H9 (cell line): ENCODE results near the gene DOCK11. TPM values are rescaled to one million over a fixed set of nuclear protein-coding genes. Genes with fewer than 3 reads are reported as not detected.
"Not testable (repeated sequence)": the region's sequence is repeated elsewhere in the genome, so short reads cannot be mapped to it uniquely, and the experiment has no call there.

Source experiments
- DNase-seq: peaks from one replicate; pipeline ENCODE4 v3.0.0-alpha.2; 2017
- H2AFZ ChIP-seq: one replicate; pipeline ENCODE4 v1.6.1; 2013; ENCODE audit warnings: mild to moderate bottlenecking, low read length, control low read depth, moderate library complexity
- H2AK5ac ChIP-seq: 2 replicates; pipeline ENCODE4 v1.6.1; 2013; ENCODE audit warnings: low read length, control low read depth, mixed read lengths; ENCODE audit not compliant: insufficient read length
- H2BK120ac ChIP-seq: one replicate; pipeline ENCODE4 v1.6.1; 2013; ENCODE audit warnings: low read depth, mild to moderate bottlenecking, low read length, control low read depth, inconsistent platforms; ENCODE audit not compliant: poor library complexity, severe bottlenecking
- H2BK12ac ChIP-seq: 2 replicates; pipeline ENCODE4 v1.6.1; 2013; ENCODE audit warnings: low read length, control low read depth, mixed read lengths, low read depth; ENCODE audit not compliant: insufficient read length
- H2BK15ac ChIP-seq: 2 replicates; pipeline ENCODE4 v1.6.1; 2013; ENCODE audit warnings: low read depth, low read length, control low read depth
- H2BK20ac ChIP-seq: one replicate; pipeline ENCODE4 v1.6.1; 2013; ENCODE audit warnings: low read depth, mild to moderate bottlenecking, low read length, control low read depth, inconsistent platforms; ENCODE audit not compliant: poor library complexity, severe bottlenecking
- H2BK5ac ChIP-seq: 2 replicates; pipeline ENCODE4 v1.6.1; 2013; ENCODE audit warnings: low read length, control low read depth, mixed read lengths; ENCODE audit not compliant: insufficient read length
- H3K14ac ChIP-seq: 2 replicates; pipeline ENCODE4 v1.6.1; 2013; ENCODE audit warnings: low read length, control low read depth; ENCODE audit not compliant: insufficient read depth
- H3K18ac ChIP-seq: 2 replicates; pipeline ENCODE4 v1.6.1; 2013; ENCODE audit warnings: low read depth, mild to moderate bottlenecking, mixed read lengths, low read length, control low read depth; ENCODE audit not compliant: insufficient read length
- H3K23ac ChIP-seq: 2 replicates; pipeline ENCODE4 v1.6.1; 2013; ENCODE audit warnings: low read length, control low read depth, mixed read lengths, low read depth; ENCODE audit not compliant: insufficient read length
- H3K23me2 ChIP-seq: 2 replicates; pipeline ENCODE4 v1.6.1; 2013; ENCODE audit warnings: low read depth, mild to moderate bottlenecking, mixed read lengths, low read length, control low read depth; ENCODE audit not compliant: insufficient read length, poor library complexity, severe bottlenecking
- H3K27ac ChIP-seq: 2 replicates; pipeline ENCODE4 v1.5.1; 2013; ENCODE audit warnings: low read length, control low read depth, mixed read lengths, low read depth; ENCODE audit not compliant: insufficient read length
- H3K27me3 ChIP-seq: 2 replicates; pipeline ENCODE4 v1.6.1; 2013; ENCODE audit warnings: low read length, control low read depth, inconsistent platforms; ENCODE audit not compliant: insufficient read depth
- H3K4ac ChIP-seq: 2 replicates; pipeline ENCODE4 v1.6.1; 2013; ENCODE audit warnings: low read depth, mild to moderate bottlenecking, control low read depth, inconsistent platforms, low read length, moderate library complexity
- H3K4me1 ChIP-seq: 2 replicates; pipeline ENCODE4 v1.6.1; 2013; ENCODE audit warnings: low read length, control low read depth, inconsistent platforms; ENCODE audit not compliant: insufficient read depth
- H3K4me2 ChIP-seq: 2 replicates; pipeline ENCODE4 v1.6.1; 2013; ENCODE audit warnings: low read length, control low read depth, mixed read lengths; ENCODE audit not compliant: insufficient read length, insufficient read depth
- H3K56ac ChIP-seq: 2 replicates; pipeline ENCODE4 v1.6.1; 2013; ENCODE audit warnings: low read depth, mild to moderate bottlenecking, mixed read lengths, low read length, control low read depth; ENCODE audit not compliant: insufficient read length
- H3K79me1 ChIP-seq: 2 replicates; pipeline ENCODE4 v1.6.1; 2013; ENCODE audit warnings: low read depth, mild to moderate bottlenecking, moderate library complexity, low read length, control low read depth, inconsistent platforms; ENCODE audit not compliant: insufficient read depth, poor library complexity, severe bottlenecking
- H3K79me2 ChIP-seq: 2 replicates; pipeline ENCODE4 v1.6.1; 2013; ENCODE audit warnings: low read length, control low read depth, inconsistent platforms; ENCODE audit not compliant: insufficient read depth
- H3K9ac ChIP-seq: 2 replicates; pipeline ENCODE4 v1.6.1; 2013; ENCODE audit warnings: low read length, control low read depth, mixed read lengths; ENCODE audit not compliant: insufficient read length; ENCODE audit errors: extremely low read depth
- H3K9me3 ChIP-seq: one replicate; pipeline ENCODE4 v1.6.1; 2013; ENCODE audit warnings: low read depth, low read length, inconsistent platforms; ENCODE audit not compliant: control insufficient read depth
- H3T11ph ChIP-seq: one replicate; pipeline ENCODE4 v1.6.1; 2013; ENCODE audit warnings: mild to moderate bottlenecking, low read length, control low read depth, inconsistent platforms
- H4K20me1 ChIP-seq: one replicate; pipeline ENCODE4 v1.6.1; 2013; ENCODE audit not compliant: control insufficient read depth, insufficient read length, insufficient read depth
- H4K5ac ChIP-seq: 2 replicates; pipeline ENCODE4 v1.6.1; 2013; ENCODE audit warnings: low read depth, mild to moderate bottlenecking, mixed read lengths, low read length, control low read depth; ENCODE audit not compliant: insufficient read length
- H4K8ac ChIP-seq: replicated peaks from 2 replicates; pipeline ENCODE4 v1.6.1; 2013; ENCODE audit warnings: low read length, control low read depth, mixed read lengths, low read depth; ENCODE audit not compliant: insufficient read length
- H4K91ac ChIP-seq: 2 replicates; pipeline ENCODE4 v1.6.1; 2013; ENCODE audit warnings: low read depth, mild to moderate bottlenecking, moderate library complexity, mixed read lengths, low read length, control low read depth; ENCODE audit not compliant: insufficient read length
- H3K27ac Mint-ChIP-seq, 3 experiments: 2 replicates in 2 of 3; 3 replicates in 1 of 3; pipeline ENCODE4 v1.8.0; 2020 to 2021; ENCODE audit warnings: mixed read lengths in 3 of 3, mild to moderate bottlenecking in 1 of 3, moderate library complexity in 1 of 3
- H3K27me3 Mint-ChIP-seq: 2 replicates; pipeline ENCODE4 v1.8.0; 2021; ENCODE audit warnings: low read depth, mild to moderate bottlenecking, moderate library complexity, mixed read lengths
- H3K36me3 Mint-ChIP-seq, 3 experiments: 2 replicates in 2 of 3; 3 replicates in 1 of 3; pipeline ENCODE4 v1.8.0; 2020 to 2021; ENCODE audit warnings: low read depth in 3 of 3, mixed read lengths in 3 of 3; ENCODE audit not compliant: insufficient read depth in 1 of 3
- H3K4me1 Mint-ChIP-seq, 2 experiments: 2 replicates each; pipeline ENCODE4 v1.8.0; 2020; ENCODE audit warnings: mixed read lengths in 2 of 2
- H3K4me3 Mint-ChIP-seq, 2 experiments: 2 replicates in 1 of 2; 3 replicates in 1 of 2; pipeline ENCODE4 v1.8.0; 2020 to 2021; ENCODE audit warnings: mild to moderate bottlenecking in 2 of 2, mixed read lengths in 2 of 2, moderate library complexity in 1 of 2
- H3K9me3 Mint-ChIP-seq, 2 experiments: 2 replicates in 1 of 2; 3 replicates in 1 of 2; pipeline ENCODE4 v1.8.0; 2020; ENCODE audit warnings: mild to moderate bottlenecking in 2 of 2, mixed read lengths in 2 of 2, moderate library complexity in 1 of 2
- CTCF ChIP-seq: fragments of 200-600 bp; sonication (generic); conservative IDR thresholded peaks from 3 replicates; pipeline ENCODE4 v1.8.0; 2021; ENCODE audit warnings: antibody characterized with exemption, mild to moderate bottlenecking
- WGBS: extraction: QIAGEN DNeasy Blood & Tissue Kit; methylation state at CpG from one replicate; pipeline ENCODE4 v1.1.7; 2013; ENCODE audit warnings: missing lambda C conversion rate, low lambda C conversion rate, mixed read lengths; ENCODE audit not compliant: insufficient read length; ENCODE audit errors: extremely low coverage; 5-methylcytosine and 5-hydroxymethylcytosine counted together
- total RNA-seq: library from RNA; stranded (reverse); gene quantifications from 2 replicates; pipeline ENCODE4 v1.2.1, GENCODE V29; 2021

The DOCK11 gene
- total RNA-seq, 1 experiment from 2014 or later, result 6.2 TPM

- Histone ChIP-seq H4K8ac (no peak overlapping the region), H3K56ac (no peak overlapping the region), H3K9ac (no peak overlapping the region), H3T11ph (no peak overlapping the region), H3K18ac (no peak overlapping the region), H4K5ac (no peak overlapping the region), H3K14ac (no peak overlapping the region), H2BK20ac (no peak overlapping the region), H3K4ac (no peak overlapping the region), H3K23me2 (no peaks in the 10 kb centered on the region), H3K79me2 (no peaks in the 10 kb centered on the region), H3K4me2 (no peak overlapping the region), H2BK12ac (no peak overlapping the region), H3K27me3 (no peaks in the 10 kb centered on the region), H2BK120ac (no peak overlapping the region), H2AFZ (no peak overlapping the region), H2AK5ac (no peak overlapping the region), H3K79me1 (no peaks in the 10 kb centered on the region), H3K27ac (no peak overlapping the region), H3K23ac (no peak overlapping the region), H2BK15ac (no peak overlapping the region), H4K91ac (no peak overlapping the region), H3K9me3 (peaks cover 27% of the 10 kb centered on the region), H3K4me1 (no peaks in the 10 kb centered on the region), H4K20me1 (no peaks in the 10 kb centered on the region), H2BK5ac (no peak overlapping the region)
- Mint-ChIP-seq H3K36me3 (peaks cover 0 to 8% (median 0%) of the 10 kb centered on the region in 3 experiments; a peak in 2 of 7 replicates), H3K9me3 (peaks cover 16 to 59% of the 10 kb centered on the region in 2 experiments), H3K27me3 (no peaks in the 10 kb centered on the region), H3K4me1 (no peaks in the 10 kb centered on the region; a peak in 1 of 4 replicates), H3K27ac (no peak overlapping the region), H3K4me3 (no peak overlapping the region)
- DNase-seq, result no peak
- TF ChIP-seq CTCF, result no peak
- no CpG with 5 or more reads among the region's 1 CpG for WGBS
These were observed 218.9 kb downstream of the DOCK11 start for GRCh38 chrX:118714521-118714920.

- H3K27me3 ChIP-seq, H3K4me2 ChIP-seq, H4K91ac ChIP-seq, H4K20me1 ChIP-seq, H3K4ac ChIP-seq, H2AFZ ChIP-seq, H3K23me2 ChIP-seq, H2AK5ac ChIP-seq, H3K4me1 Mint-ChIP-seq, H3K14ac ChIP-seq, H3K27me3 Mint-ChIP-seq, H3K79me1 ChIP-seq, H2BK120ac ChIP-seq, H3K4me1 ChIP-seq, H3K56ac ChIP-seq, H3K36me3 Mint-ChIP-seq, H2BK20ac ChIP-seq, H3K9ac ChIP-seq, H3K79me2 ChIP-seq, DNase-seq, H4K8ac ChIP-seq, H2BK12ac ChIP-seq, H4K5ac ChIP-seq, H2BK5ac ChIP-seq, H2BK15ac ChIP-seq, H3T11ph ChIP-seq, H3K4me3 Mint-ChIP-seq, H3K27ac ChIP-seq, H3K18ac ChIP-seq, H3K23ac ChIP-seq: not testable (repeated sequence)
- H3K9me3 ChIP-seq, result peaks cover 21% of the 10 kb centered on the region
- Mint-ChIP-seq H3K9me3 (peaks cover 13 to 62% of the 10 kb centered on the region in 2 experiments), H3K27ac (peak overlapping the region in 1 of 3 experiments; percentile 69; a peak in 1 of 7 replicates)
- WGBS, result no CpG with 5 or more reads among the region's 14 CpGs
These were observed 220.3 kb downstream of the DOCK11 start for GRCh38 chrX:118715917-118716316.
